ENCODE measurements around the gene TBATA. TPM values are rescaled to one million over a fixed set of nuclear protein-coding genes. Genes with fewer than 3 reads are reported as not detected.
A peak's percentile ranks its signal among the peaks of the same experiment; 100 is the strongest.

TBATA gene
- total RNA-seq, 4 donors from 2014 or later, result not detected

DNA sequence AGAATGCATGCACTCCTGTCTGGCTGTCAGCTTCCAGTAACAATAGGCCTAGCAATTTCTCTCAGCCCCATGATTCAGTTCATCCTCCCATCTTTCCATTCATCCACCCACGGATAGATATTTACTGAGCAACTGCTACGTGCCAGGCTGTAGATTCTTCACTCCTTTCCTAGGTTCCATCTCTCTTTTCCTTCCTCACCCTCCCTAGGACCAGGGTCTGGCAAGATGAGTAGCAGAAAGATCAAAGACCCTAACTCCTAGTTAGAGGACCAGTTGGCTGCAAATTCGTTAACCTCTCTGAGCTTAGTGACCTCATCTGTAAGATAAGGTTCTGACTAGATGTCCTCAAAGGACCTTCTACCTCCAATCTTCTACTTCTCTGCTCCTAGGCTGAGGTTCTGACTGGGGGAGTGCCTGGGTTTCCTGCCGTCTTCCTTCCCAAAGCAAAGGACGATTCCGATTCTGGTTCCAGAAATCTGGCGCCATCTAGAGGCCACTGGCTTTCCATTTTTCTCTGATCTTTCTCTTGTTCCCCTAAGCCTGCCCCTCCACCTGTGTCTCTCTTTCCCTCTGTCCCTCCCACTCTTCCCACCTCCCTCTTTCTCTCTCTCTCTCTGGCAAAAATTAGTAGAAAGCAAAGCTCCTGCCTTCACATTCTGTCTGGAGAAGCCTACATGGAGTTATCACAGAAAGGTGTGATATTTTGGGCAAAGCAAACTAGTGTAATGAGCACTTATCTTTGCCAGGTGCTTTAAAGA, 26.2 kb downstream of the TBATA start:
- DNase-seq (ENCODE audit: low spot score in 2 of 2), result peak; percentile 64 to 80
- no peaks in the 10 kb centered on the region for H3K9me3 ChIP-seq
- WGBS, 2 donors, result 25 to 29% methylated on average over 6 to 7 of the region's 7 CpGs

GRCh38 chr10:70757856-70758255, 27.3 kb downstream of the TBATA start:
- 77 to 85% methylated on average over 9 to 13 of the region's 13 CpGs for WGBS, 2 donors
- Histone ChIP-seq H3K27ac (no peak overlapping the region), H3K9me3 (no peaks in the 10 kb centered on the region), H3K27me3 (no peaks in the 10 kb centered on the region), H3K4me1 (peaks cover 0 to 23% (median 4%) of the 10 kb centered on the region in 4 donors), H3K4me3 (no peak overlapping the region), H3K36me3 (no peaks in the 10 kb centered on the region)
- TF ChIP-seq POLR2A (IDR thresholded peaks at IDR 0.05) (no peak), EP300 (IDR thresholded peaks at IDR 0.05) (no peak)
- TF ChIP-seq, protein P1, sequence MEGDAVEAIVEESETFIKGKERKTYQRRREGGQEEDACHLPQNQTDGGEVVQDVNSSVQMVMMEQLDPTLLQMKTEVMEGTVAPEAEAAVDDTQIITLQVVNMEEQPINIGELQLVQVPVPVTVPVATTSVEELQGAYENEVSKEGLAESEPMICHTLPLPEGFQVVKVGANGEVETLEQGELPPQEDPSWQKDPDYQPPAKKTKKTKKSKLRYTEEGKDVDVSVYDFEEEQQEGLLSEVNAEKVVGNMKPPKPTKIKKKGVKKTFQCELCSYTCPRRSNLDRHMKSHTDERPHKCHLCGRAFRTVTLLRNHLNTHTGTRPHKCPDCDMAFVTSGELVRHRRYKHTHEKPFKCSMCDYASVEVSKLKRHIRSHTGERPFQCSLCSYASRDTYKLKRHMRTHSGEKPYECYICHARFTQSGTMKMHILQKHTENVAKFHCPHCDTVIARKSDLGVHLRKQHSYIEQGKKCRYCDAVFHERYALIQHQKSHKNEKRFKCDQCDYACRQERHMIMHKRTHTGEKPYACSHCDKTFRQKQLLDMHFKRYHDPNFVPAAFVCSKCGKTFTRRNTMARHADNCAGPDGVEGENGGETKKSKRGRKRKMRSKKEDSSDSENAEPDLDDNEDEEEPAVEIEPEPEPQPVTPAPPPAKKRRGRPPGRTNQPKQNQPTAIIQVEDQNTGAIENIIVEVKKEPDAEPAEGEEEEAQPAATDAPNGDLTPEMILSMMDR (IDR thresholded peaks at IDR 0.05), result no peak
- DNase-seq (ENCODE audit: low spot score in 2 of 2), result no peak

More for the DNA sequence above, 26.2 kb downstream of the TBATA start:
- TF ChIP-seq, protein P1 (IDR thresholded peaks at IDR 0.05), result peak; percentile 53 to 84 (median 76)
- no peak for TF ChIP-seq POLR2A (IDR thresholded peaks at IDR 0.05)
- Histone ChIP-seq H3K4me3 (no peak overlapping the region), H3K27me3 (no peaks in the 10 kb centered on the region), H3K36me3 (no peaks in the 10 kb centered on the region), H3K4me1 (peaks cover 0 to 12% (median 0%) of the 10 kb centered on the region in 4 donors), H3K27ac (no peak overlapping the region)

- peaks cover 0 to 29% (median 6%) of the 10 kb centered on the region in 4 donors for H3K4me1 ChIP-seq
- no peaks in the 10 kb centered on the region for H3K9me3 ChIP-seq
- H3K27me3 ChIP-seq, result no peaks in the 10 kb centered on the region
- TF ChIP-seq, protein P1 (IDR thresholded peaks at IDR 0.05), result no peak
- TF ChIP-seq POLR2A (IDR thresholded peaks at IDR 0.05) (no peak), EP300 (IDR thresholded peaks at IDR 0.05) (no peak)
- 72 to 80% methylated on average over 5 to 8 of the region's 8 CpGs for WGBS, 2 donors
- DNase-seq (ENCODE audit: low spot score in 2 of 2), result no peak
- H3K36me3 ChIP-seq, result no peaks in the 10 kb centered on the region
- no peak overlapping the region for H3K4me3 ChIP-seq
- peak overlapping the region in 1 of 4 donors; percentile 2 for H3K27ac ChIP-seq
Measured at GRCh38 chr10:70756700-70757360, 28.3 kb downstream of the TBATA start.

- DNase-seq (ENCODE audit: low spot score in 2 of 2), result no peak
- no peaks in the 10 kb centered on the region for H3K9me3 ChIP-seq
- H3K27me3 ChIP-seq, result no peaks in the 10 kb centered on the region
- 66 to 69% methylated on average over 15 of the region's 15 CpGs for WGBS, 2 donors
- no peak overlapping the region for H3K4me3 ChIP-seq
- peak overlapping the region in 2 of 4 donors; percentile 61 to 67 for H3K27ac ChIP-seq
- peaks cover 0 to 29% (median 6%) of the 10 kb centered on the region in 4 donors for H3K4me1 ChIP-seq
- H3K36me3 ChIP-seq, result no peaks in the 10 kb centered on the region
- TF ChIP-seq, protein P1 (IDR thresholded peaks at IDR 0.05), result no peak
- TF ChIP-seq EP300 (IDR thresholded peaks at IDR 0.05), result peak in 1 of 2 donors; percentile 11
Measured at GRCh38 chr10:70753841-70754621, 31.1 kb downstream of the TBATA start.
